NCI-H1417 treated with DMSO at 0.1 percent for 48 hours (cell line): ENCODE results near the gene CLK4.

Source experiments
- DNase-seq: peaks from one replicate; lab custom pipeline; 2025; lab: John Stamatoyannopoulos, UW

CLK4 gene

DNA sequence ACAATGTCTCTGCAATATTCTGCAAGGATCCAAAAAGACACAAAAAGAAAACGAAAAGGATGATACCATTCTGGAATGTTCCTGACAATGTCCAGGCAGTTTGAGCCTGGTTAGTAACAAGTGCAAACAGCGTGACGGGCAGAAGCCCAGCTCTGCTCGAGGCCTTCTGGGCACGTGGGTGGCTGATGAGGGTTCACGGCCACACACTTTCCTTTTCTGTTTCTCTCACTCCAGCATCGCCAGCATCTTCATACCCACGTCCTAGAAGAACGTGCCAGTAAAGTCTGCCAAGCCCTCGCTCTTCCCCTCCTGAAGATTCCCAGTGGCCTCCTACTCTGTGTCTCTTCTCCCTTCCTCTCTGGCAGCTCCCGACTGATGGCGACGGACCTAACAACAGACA is 73.3 kb downstream of the CLK4 start:
- DNase-seq = no peak
